ENCODE measurements around the gene ALDH16A1.

DNA sequence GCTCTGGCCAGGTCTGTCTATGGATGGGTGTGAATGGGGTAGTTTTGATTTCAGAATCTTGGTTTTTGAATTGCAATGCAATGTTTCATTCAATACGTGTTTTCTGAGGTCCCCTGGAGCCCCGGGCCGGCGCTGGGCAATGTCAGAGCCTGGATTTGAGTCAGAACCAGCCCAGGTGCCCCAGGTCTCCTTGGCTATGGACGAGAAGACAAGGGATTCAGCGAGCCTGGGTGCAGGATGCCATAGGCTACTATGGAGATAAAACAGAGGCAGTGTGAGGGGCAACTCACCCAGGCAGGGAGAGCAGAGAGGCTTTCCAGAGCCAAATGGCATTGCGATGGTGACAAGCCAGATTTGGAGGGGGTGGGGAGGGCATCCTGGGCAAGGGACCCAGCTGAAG, 33.2 kb downstream of the ALDH16A1 start:
- no peak for TF ChIP-seq POLR2AphosphoS5 (IDR thresholded peaks at IDR 0.05; ENCODE audit: low read depth, low read length)
- no peak for TF ChIP-seq POLR2A (IDR thresholded peaks at IDR 0.05; ENCODE audit: low read depth, low read length)

All from GM12892 (cell line).